H1 (cell line): Measurements from ENCODE around the gene VSIG10L. TPM values are rescaled to one million over a fixed set of nuclear protein-coding genes. Genes with fewer than 3 reads are reported as not detected.

Experiments used
- CTCF ChIA-PET: fragments of 300-600 bp; sonication (Branson Sonifier 250); formaldehyde crosslinking; loops from one replicate; lab custom pipeline; 2021; ENCODE audit not compliant: partially characterized antibody; lab: Charles Lee
- POLR2A ChIA-PET: fragments of 300-600 bp; sonication (Branson Sonifier 250); formaldehyde crosslinking; loops from one replicate; lab custom pipeline; 2021; ENCODE audit warnings: inconsistent platforms; ENCODE audit not compliant: partially characterized antibody; lab: Charles Lee
- DNase-seq, 2 experiments: peaks; one replicate each; pipeline versions ENCODE4 v3.0.0 to v3.0.0-alpha.2; 2010 to 2022; ENCODE audit warnings: low spot score in 2 of 2, low read depth in 1 of 2, mixed read lengths in 1 of 2
- FAIRE-seq: peaks from 2 replicates; lab custom pipeline; 2011; peaks lifted over from hg19 to GRCh38; lab: Jason Lieb, UNC
- H2AFZ ChIP-seq: 2 replicates; pipeline ENCODE4 v1.8.1; 2012; ENCODE audit warnings: low read length, inconsistent platforms
- H2AK5ac ChIP-seq: 2 replicates; pipeline ENCODE4 v1.6.1; 2013; ENCODE audit warnings: low read depth, low read length
- H2BK120ac ChIP-seq: replicated peaks from 2 replicates; pipeline ENCODE3; 2013; ENCODE audit warnings: low read depth, low read length, inconsistent platforms
- H2BK12ac ChIP-seq: 2 replicates; pipeline ENCODE4 v1.6.1; 2013; ENCODE audit warnings: low read depth, low read length
- H2BK15ac ChIP-seq: 2 replicates; pipeline ENCODE4 v1.6.1; 2013; ENCODE audit warnings: low read length
- H2BK20ac ChIP-seq: 2 replicates; pipeline ENCODE4 v1.6.1; 2013; ENCODE audit warnings: low read length
- H2BK5ac ChIP-seq: 2 replicates; pipeline ENCODE4 v1.6.1; 2013; ENCODE audit warnings: low read depth, low read length
- H3K14ac ChIP-seq: 2 replicates; pipeline ENCODE4 v1.6.1; 2013; ENCODE audit warnings: inconsistent platforms; ENCODE audit not compliant: insufficient read length
- H3K18ac ChIP-seq: 2 replicates; pipeline ENCODE4 v1.6.1; 2013; ENCODE audit warnings: low read length; ENCODE audit errors: extremely low read depth
- H3K23ac ChIP-seq: 2 replicates; pipeline ENCODE4 v1.6.1; 2013; ENCODE audit warnings: inconsistent platforms; ENCODE audit not compliant: insufficient read length
- H3K23me2 ChIP-seq: 2 replicates; pipeline ENCODE4 v1.6.1; 2013; ENCODE audit warnings: low read depth, low read length
- H3K27ac ChIP-seq: 2 replicates; pipeline ENCODE4 v1.6.1; 2011; ENCODE audit warnings: low read depth, low read length, inconsistent platforms
- H3K27me3 ChIP-seq, 4 experiments: replicated peaks in 1 of 4; 1 replicate in 1 of 4; 2 replicates in 3 of 4; pipeline versions ENCODE4 v1.6.1 to v1.8.1; 2011 to 2013; ENCODE audit warnings: low read length in 3 of 4, mild to moderate bottlenecking in 3 of 4, inconsistent platforms in 2 of 4, mixed read lengths in 2 of 4, moderate library complexity in 1 of 4; ENCODE audit not compliant: control insufficient read depth in 3 of 4, insufficient read depth in 3 of 4; ENCODE audit errors: extremely low read depth in 1 of 4
- H3K36me3 ChIP-seq, 4 experiments: 2 replicates each; pipeline versions ENCODE4 v1.6.1 to v1.8.1; 2011 to 2013; ENCODE audit warnings: mild to moderate bottlenecking in 4 of 4, low read length in 3 of 4, moderate library complexity in 2 of 4, control low read depth in 1 of 4, inconsistent platforms in 1 of 4; ENCODE audit not compliant: insufficient read depth in 4 of 4, control insufficient read depth in 2 of 4
- H3K4ac ChIP-seq: replicated peaks from 2 replicates; pipeline ENCODE3; 2013; ENCODE audit warnings: low read length, low read depth, mixed read lengths, inconsistent platforms; ENCODE audit not compliant: insufficient read length
- H3K4me1 ChIP-seq, 4 experiments: replicated peaks in 1 of 4; 1 replicate in 1 of 4; 2 replicates in 3 of 4; pipeline versions ENCODE4 v1.6.1 to v1.8.1; 2011 to 2013; ENCODE audit warnings: low read length in 3 of 4, inconsistent platforms in 2 of 4, mixed read lengths in 1 of 4; ENCODE audit not compliant: insufficient read depth in 4 of 4, control insufficient read depth in 3 of 4
- H3K4me2 ChIP-seq, 2 experiments: 2 replicates each; pipeline versions ENCODE4 v1.6.1 to v1.8.1; 2011 to 2013; ENCODE audit warnings: low read depth in 2 of 2, low read length in 2 of 2, control low read depth in 1 of 2, inconsistent platforms in 1 of 2, mild to moderate bottlenecking in 1 of 2; ENCODE audit not compliant: insufficient read depth in 1 of 2
- H3K4me3 ChIP-seq, 4 experiments: fragments of 200-600, 300-600 bp in 1 of 4; sonication (generic), shearing (Covaris generic), sonication (Bioruptor Twin) in 1 of 4; 2 replicates each; pipeline versions ENCODE4 v1.5.1 to v1.8.1; 2011 to 2016; ENCODE audit warnings: low read length in 4 of 4, low read depth in 3 of 4, control low read depth in 2 of 4, inconsistent platforms in 2 of 4, mild to moderate bottlenecking in 2 of 4, mixed read lengths in 1 of 4, moderate library complexity in 1 of 4; ENCODE audit not compliant: insufficient read depth in 2 of 4; ENCODE audit errors: extremely low read depth in 1 of 4
- H3K56ac ChIP-seq: replicated peaks from 2 replicates; pipeline ENCODE3; 2013; ENCODE audit warnings: low read depth, mild to moderate bottlenecking, mixed read lengths, low read length, inconsistent platforms; ENCODE audit not compliant: insufficient read length
- H3K79me1 ChIP-seq: 2 replicates; pipeline ENCODE4 v1.6.1; 2013; ENCODE audit warnings: low read depth, low read length, control low read depth
- H3K79me2 ChIP-seq, 2 experiments: 2 replicates each; pipeline versions ENCODE4 v1.6.1 to v1.8.1; 2012 to 2013; ENCODE audit warnings: low read length in 2 of 2, mild to moderate bottlenecking in 2 of 2, inconsistent platforms in 1 of 2; ENCODE audit not compliant: insufficient read depth in 2 of 2, control insufficient read depth in 1 of 2
- H3K9ac ChIP-seq, 4 experiments: replicated peaks in 1 of 4; 1 replicate in 1 of 4; 2 replicates in 3 of 4; pipeline versions ENCODE4 v1.6.1 to v1.8.1; 2011 to 2013; ENCODE audit warnings: low read depth in 3 of 4, low read length in 3 of 4, control low read depth in 2 of 4, mild to moderate bottlenecking in 2 of 4, moderate library complexity in 2 of 4, inconsistent platforms in 1 of 4; ENCODE audit errors: extremely low read depth in 1 of 4
- H3K9me3 ChIP-seq, 2 experiments: 2 replicates each; pipeline versions ENCODE4 v1.6.1 to v1.8.1; 2012 to 2013; ENCODE audit warnings: mild to moderate bottlenecking in 2 of 2, moderate library complexity in 2 of 2, control low read depth in 1 of 2, inconsistent platforms in 1 of 2, low read depth in 1 of 2, low read length in 1 of 2, mixed read lengths in 1 of 2; ENCODE audit not compliant: insufficient read depth in 2 of 2
- H4K20me1 ChIP-seq, 2 experiments: replicated peaks in 1 of 2; 2 replicates each; pipeline versions ENCODE3 to v1.8.1; 2011 to 2013; ENCODE audit warnings: inconsistent platforms in 2 of 2, low read length in 2 of 2, mild to moderate bottlenecking in 1 of 2; ENCODE audit not compliant: insufficient read depth in 2 of 2, control insufficient read depth in 1 of 2
- H4K5ac ChIP-seq: 2 replicates; pipeline ENCODE4 v1.6.1; 2013; ENCODE audit warnings: low read length, low read depth, mixed read lengths, inconsistent platforms; ENCODE audit not compliant: insufficient read length
- H4K8ac ChIP-seq: 2 replicates; pipeline ENCODE4 v1.8.0; 2013; ENCODE audit warnings: mild to moderate bottlenecking, moderate library complexity, low read length, inconsistent platforms; ENCODE audit not compliant: insufficient read depth; ENCODE audit errors: extremely low read depth
- H4K91ac ChIP-seq: replicated peaks from 2 replicates; pipeline ENCODE3; 2013; ENCODE audit warnings: low read length, mixed read lengths, inconsistent platforms; ENCODE audit not compliant: insufficient read length
- ASH2L ChIP-seq: fragments of 200-600, 300-600 bp; sonication (generic); IDR thresholded peaks from one replicate; pipeline ENCODE4 v1.7.1; 2017; ENCODE audit warnings: low read length
- HDAC6 ChIP-seq: IDR thresholded peaks from one replicate; pipeline ENCODE4 v1.7.1; 2012; ENCODE audit warnings: low read depth, mild to moderate bottlenecking, inconsistent platforms, low read length, moderate library complexity
- KDM4A ChIP-seq: IDR thresholded peaks from one replicate; pipeline ENCODE4 v1.7.1; 2012; ENCODE audit warnings: low read depth, mild to moderate bottlenecking, moderate library complexity, low read length, inconsistent platforms; ENCODE audit not compliant: severe bottlenecking
- NRF1 ChIP-seq: IDR thresholded peaks from 2 replicates; pipeline ENCODE4 v1.6.1; 2011; ENCODE audit warnings: mild to moderate bottlenecking, low read depth, low read length, improper control_type of control experiment
- POLR2AphosphoS5 ChIP-seq: IDR thresholded peaks from 2 replicates; pipeline ENCODE4 v1.6.1; 2011; ENCODE audit warnings: low read depth, low read length
- POU5F1 ChIP-seq: IDR thresholded peaks from 2 replicates; pipeline ENCODE4 v1.6.1; 2011; ENCODE audit warnings: low read depth, mild to moderate bottlenecking, low read length, moderate library complexity
- RBBP5 ChIP-seq: IDR thresholded peaks from 2 replicates; pipeline ENCODE4 v1.7.1; 2012; ENCODE audit warnings: low read depth, mild to moderate bottlenecking, inconsistent platforms, low read length, moderate library complexity, borderline replicate concordance
- RNF2 ChIP-seq: fragments of 200-900, 300-1000 bp; sonication (generic); IDR thresholded peaks from 2 replicates; pipeline ENCODE4 v1.7.1; 2016; ENCODE audit warnings: borderline replicate concordance, low read depth, mild to moderate bottlenecking, antibody characterized with exemption, low read length; ENCODE audit not compliant: poor library complexity, severe bottlenecking; ENCODE audit errors: missing control alignments
- SUZ12 ChIP-seq: fragments of 200-600 bp; sonication (generic); IDR thresholded peaks from 2 replicates; pipeline ENCODE4 v1.6.1; 2012; ENCODE audit warnings: mild to moderate bottlenecking, inconsistent platforms, low read length, moderate library complexity, mixed read lengths
- TAF1 ChIP-seq: IDR thresholded peaks from 2 replicates; pipeline ENCODE4 v1.6.1; 2011; ENCODE audit warnings: mild to moderate bottlenecking, low read depth, low read length
- TAF7 ChIP-seq: optimal IDR thresholded peaks from 2 replicates; pipeline ENCODE3; 2011; ENCODE audit warnings: low read depth, mild to moderate bottlenecking, inconsistent platforms, low read length, moderate library complexity, borderline replicate concordance
- WGBS, 2 experiments: shearing (Covaris generic) in 1 of 2; methylation state at CpG; one replicate each; pipeline versions ENCODE4 v1.1.6 to v1.1.7; 2013 to 2015; ENCODE audit warnings: low lambda C conversion rate in 2 of 2, mixed read lengths in 2 of 2, inconsistent platforms in 1 of 2, low coverage in 1 of 2, missing lambda C conversion rate in 1 of 2; ENCODE audit not compliant: insufficient replicate concordance in 2 of 2, insufficient coverage in 1 of 2, insufficient read length in 1 of 2; ENCODE audit errors: extremely low coverage in 1 of 2, missing lambda C conversion rate in 1 of 2; 5-methylcytosine and 5-hydroxymethylcytosine counted together
- polyA plus RNA-seq, 7 experiments: library from polyadenylated mRNA; depleted of rRNA in 3 of 7; stranded (reverse) in 5 of 7; unstranded in 2 of 7; fragments of >200 nt in 5 of 7; fragments of 200-250 nt in 2 of 7; gene quantifications; 1 replicate in 5 of 7; 2 replicates in 1 of 7; 4 replicates in 1 of 7; pipeline versions ENCODE4 v1.2.1 to v1.2.3, GENCODE V29; 2011 to 2013; ENCODE audit warnings: missing spikeins in 2 of 7, mixed read lengths in 2 of 7
- total RNA-seq: library from RNA; stranded (reverse); fragmentation: NEBNext Ultra II Directional; extraction: Animal tissue kit (Norgen Biotek cat#: 25700); gene quantifications from 2 replicates; pipeline ENCODE4 v1.2.1, GENCODE V29; 2021

The VSIG10L gene
- total and polyA plus RNA-seq, 2 of the 8 experiments (the other 6 are each of a cell fraction or from before 2014, with no cell fraction given), result 10.3 to 10.4 TPM

- no peaks in the 10 kb centered on the region for H3K36me3 ChIP-seq
- H4K8ac ChIP-seq, result no peak overlapping the region
- no peaks in the 10 kb centered on the region for H3K23me2 ChIP-seq
- H3K27me3 ChIP-seq, result peaks cover 0 to 2% (median 0%) of the 10 kb centered on the region in 4 experiments; a peak in 1 of 7 replicates
- H4K5ac ChIP-seq, result no peak overlapping the region
- CTCF ChIA-PET, result interaction anchor here (0.6 to 1.7 kb wide), 9 partner anchors 10 to 145 kb away, joined by 3 to 4 read pairs (median 3); no protein-coding TSS in a partner anchor
- H2AFZ ChIP-seq, result no peak overlapping the region; the same call in 1 of the 2 replicates
- H3K4me2 ChIP-seq, result peak overlapping the region in 1 of 2 experiments; percentile 35; a peak in 1 of 4 replicates
- H3K18ac ChIP-seq, result peak overlapping the region; percentile 80; the same call in 1 of the 2 replicates
- WGBS, 2 experiments, result 80% methylated on average over 14 of the region's 14 CpGs; no CpG with 5 or more reads in 1 of the 2 experiments
- H3K4me3 ChIP-seq, result no peak overlapping the region
- H3K4ac ChIP-seq, result peak overlapping the region; percentile 86
- H4K91ac ChIP-seq, result peak overlapping the region; percentile 82
- H3K9ac ChIP-seq, result no peak overlapping the region
- H3K4me1 ChIP-seq, result peaks cover 10 to 39% (median 29%) of the 10 kb centered on the region in 4 experiments
- no peak overlapping the region; the same call in 1 of the 2 replicates for H2AK5ac ChIP-seq
- peak in 1 of 2 experiments; percentile 48 for DNase-seq
- no peak overlapping the region for H2BK15ac ChIP-seq
- no peaks in the 10 kb centered on the region for H3K9me3 ChIP-seq
- H3K23ac ChIP-seq, result no peak overlapping the region
- no peak overlapping the region for H3K56ac ChIP-seq
- peak overlapping the region; percentile 33 for H2BK120ac ChIP-seq
- H3K14ac ChIP-seq, result no peak overlapping the region
- H2BK12ac ChIP-seq, result peak overlapping the region; percentile 96
- no peaks in the 10 kb centered on the region for H3K79me2 ChIP-seq
- H2BK5ac ChIP-seq, result peak overlapping the region; percentile 95; the same call in 1 of the 2 replicates
- H4K20me1 ChIP-seq, result no peaks in the 10 kb centered on the region
- FAIRE-seq, result no peak
- POLR2A ChIA-PET, result interaction anchor here (0.7 to 1.6 kb wide), 8 partner anchors 8 to 74 kb away, joined by 3 to 4 read pairs (median 3); no protein-coding TSS in a partner anchor
- H3K79me1 ChIP-seq, result no peaks in the 10 kb centered on the region
- no peak overlapping the region for H3K27ac ChIP-seq
- peak overlapping the region; percentile 90; the same call in 1 of the 2 replicates for H2BK20ac ChIP-seq
- TF ChIP-seq HDAC6 (no peak), ASH2L (no peak), TAF7 (no peak), POU5F1 (no peak), NRF1 (no peak), KDM4A (no peak), RNF2 (no peak), RBBP5 (no peak), SUZ12 (no peak), TAF1 (no peak), POLR2AphosphoS5 (no peak)
These were observed 48.2 kb downstream of the VSIG10L start for GRCh38 chr19:51293571-51294210.
